Coronary artery (tissue), 2 donors: ENCODE data around the gene LVRN.

Source experiments
- DNase-seq: peaks from one replicate; pipeline ENCODE4 v3.0.0-alpha.2; 2017; ENCODE audit warnings: low spot score
- H3K27ac ChIP-seq, 2 donors: fragments of 200-600 bp; sonication (generic); one replicate each; pipeline ENCODE4 v1.5.1; 2016 to 2019
- H3K4me3 ChIP-seq: fragments of 200-600 bp; sonication (generic); 2 replicates; pipeline ENCODE4 v1.5.1; 2016; ENCODE audit warnings: mild to moderate bottlenecking, moderate library complexity
- CTCF ChIP-seq: fragments of 200-600 bp; sonication (generic); IDR thresholded peaks from one replicate; pipeline ENCODE4 v1.5.1; 2019; ENCODE audit warnings: antibody characterized with exemption

Gene LVRN

GRCh38 chr5:116044073-116044472 is 81.8 kb downstream of the LVRN start:
- H3K27ac ChIP-seq, result no peak overlapping the region
- TF ChIP-seq CTCF, result no peak
- H3K4me3 ChIP-seq, result no peak overlapping the region
- DNase-seq, result no peak

DNA sequence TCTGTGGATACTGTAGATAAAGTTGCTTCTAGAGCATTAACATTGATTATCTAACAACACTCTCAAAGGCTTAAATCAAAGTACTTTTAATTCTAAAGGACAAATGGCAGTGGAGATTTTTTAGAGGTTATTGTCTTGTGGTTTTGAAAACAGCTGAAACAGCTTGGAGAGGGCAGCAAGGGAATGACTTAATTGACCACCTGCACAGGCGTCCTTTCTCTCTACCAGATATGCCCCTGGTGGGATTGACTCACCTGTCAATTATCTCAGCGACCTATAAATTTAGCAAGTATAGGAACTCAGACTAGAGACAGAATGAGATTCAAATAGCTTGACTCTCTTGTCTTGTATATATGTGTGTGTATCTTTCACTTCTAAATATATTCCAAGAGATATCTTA is 83.5 kb downstream of the LVRN start:
- H3K4me3 ChIP-seq, result no peak overlapping the region
- H3K27ac ChIP-seq, result no peak overlapping the region
- no peak for TF ChIP-seq CTCF
- no peak for DNase-seq

DNA sequence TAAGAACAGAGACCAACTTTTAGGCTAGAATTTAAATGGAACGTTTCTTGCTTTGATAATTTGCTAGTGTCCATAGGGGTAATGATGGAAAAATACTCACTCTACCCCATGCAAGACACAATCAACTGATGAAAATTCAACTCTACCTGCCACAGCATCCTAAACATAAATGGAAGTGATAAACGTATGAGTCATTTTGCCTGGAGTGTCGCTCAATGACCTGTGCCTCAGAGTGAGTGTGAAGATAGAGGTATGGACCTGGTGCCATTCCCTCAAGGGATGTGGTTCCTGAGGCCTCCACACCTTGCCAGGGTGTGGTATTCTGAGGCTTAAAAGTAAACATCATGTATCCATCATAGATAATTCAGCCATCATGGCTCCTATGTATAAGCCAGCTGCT is 84.0 kb downstream of the LVRN start:
- DNase-seq, result no peak
- Histone ChIP-seq H3K27ac (no peak overlapping the region), H3K4me3 (no peak overlapping the region)
- no peak for TF ChIP-seq CTCF

DNA sequence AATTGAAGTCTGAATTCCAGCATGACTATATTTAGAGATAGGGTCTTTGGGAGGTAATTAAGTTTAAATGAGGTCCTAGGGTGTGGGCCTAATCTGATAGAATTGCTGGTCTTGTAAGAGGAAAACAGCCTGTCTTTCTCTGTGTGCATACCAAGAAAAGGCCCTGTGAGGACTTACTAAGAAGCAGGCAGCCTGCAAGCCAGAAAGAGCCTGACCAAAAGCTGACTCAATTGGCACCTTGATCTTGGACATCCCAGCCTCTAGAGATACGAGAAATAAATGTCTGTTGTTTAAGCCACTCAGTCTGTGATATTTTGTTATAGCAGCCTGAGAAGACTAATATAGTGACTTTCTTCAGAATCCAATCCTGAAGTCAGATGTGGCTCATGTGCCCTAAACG is 84.5 kb downstream of the LVRN start:
- DNase-seq, result no peak
- Histone ChIP-seq H3K27ac (no peak overlapping the region), H3K4me3 (no peak overlapping the region)
- TF ChIP-seq CTCF, result no peak

DNA sequence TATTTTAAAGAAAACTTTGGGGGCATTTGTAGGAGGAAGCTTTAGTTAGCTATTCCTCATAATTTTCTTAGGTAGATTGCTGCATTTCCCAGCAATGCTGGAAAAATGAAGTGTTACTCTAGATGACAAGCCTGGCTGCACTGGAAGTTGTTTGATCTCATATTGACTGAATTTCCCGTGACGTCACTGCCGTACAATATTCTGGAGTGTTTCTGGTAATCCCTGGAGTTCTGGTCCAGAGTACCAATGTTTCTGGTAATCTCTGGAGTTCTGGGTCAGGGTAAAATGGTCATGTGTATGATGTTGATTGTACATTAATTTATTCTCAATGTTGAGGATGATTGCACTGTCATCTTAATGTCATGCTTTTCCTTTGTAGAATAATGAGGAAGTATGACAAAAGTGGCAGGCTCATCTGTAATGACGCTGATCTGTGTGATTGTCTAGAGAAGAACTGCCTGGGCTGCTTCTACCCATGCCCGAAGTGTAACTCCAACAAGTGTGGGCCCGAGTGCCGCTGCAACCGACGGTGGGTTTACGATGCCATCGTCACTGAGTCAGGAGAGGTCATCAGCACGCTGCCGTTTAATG is 96.2 kb downstream of the LVRN start:
- no peak for DNase-seq
- TF ChIP-seq CTCF, result no peak
- H3K4me3 ChIP-seq, result no peak overlapping the region
- no peak overlapping the region for H3K27ac ChIP-seq

DNA sequence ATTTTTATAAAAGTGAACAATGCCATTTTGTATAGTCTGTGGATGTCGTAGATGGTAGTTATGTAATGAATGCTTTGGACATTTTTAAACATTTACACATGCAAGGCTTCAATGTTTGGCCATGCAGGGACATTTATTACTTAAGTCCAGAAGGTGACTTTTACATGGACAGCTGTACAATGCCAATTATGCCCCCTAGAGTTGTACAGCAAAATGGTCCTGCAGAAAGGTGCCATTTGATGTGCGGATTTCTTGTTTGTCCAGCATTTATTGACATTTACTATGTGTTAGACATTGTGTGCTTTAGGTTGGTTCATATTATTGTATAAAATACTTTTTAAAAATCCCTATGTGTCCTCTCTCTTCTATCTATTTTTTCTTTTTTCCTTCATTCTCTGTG is 100.1 kb downstream of the LVRN start:
- no peak overlapping the region for H3K27ac ChIP-seq
- TF ChIP-seq CTCF, result no peak
- no peak for DNase-seq
- H3K4me3 ChIP-seq, result no peak overlapping the region

DNA sequence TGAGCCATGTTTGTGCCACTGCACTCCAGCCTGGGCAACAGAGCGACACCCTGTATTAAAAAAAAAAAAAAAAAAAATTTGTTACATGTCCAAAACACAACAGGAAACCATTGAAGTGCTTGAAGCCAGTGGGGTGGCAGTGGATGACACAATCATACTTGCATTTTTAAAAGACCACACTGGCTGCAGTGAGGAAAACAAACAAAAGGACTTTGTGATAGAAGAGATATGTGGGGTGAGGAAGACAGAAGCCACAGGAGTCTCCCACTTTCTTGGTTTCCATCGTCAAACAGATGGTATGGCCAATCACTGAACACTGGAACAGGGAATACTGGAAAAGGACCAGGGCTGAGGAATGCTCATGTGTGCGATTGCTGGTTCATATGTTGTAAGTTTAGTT is 101.7 kb downstream of the LVRN start:
- H3K4me3 ChIP-seq, result no peak overlapping the region
- no peak for TF ChIP-seq CTCF
- H3K27ac ChIP-seq, result no peak overlapping the region
- DNase-seq, result no peak
